Uterus (tissue), 2 donors: ENCODE results near the gene FOXK1.

Experiments
- POLR2A ChIP-seq, 2 donors: fragments of 450-650 bp; IDR thresholded peaks; one replicate each; pipeline ENCODE4 v1.6.1; 2016; ENCODE audit warnings: antibody characterized with exemption in 2 of 2, mild to moderate bottlenecking in 1 of 2, moderate library complexity in 1 of 2
- TF ChIP-seq, protein P1 (sequence below), 4 experiments: fragments of 200-600 bp in 2 of 4; fragments of 450-650 bp in 2 of 4; sonication (generic) in 2 of 4; IDR thresholded peaks; one replicate each; pipeline ENCODE4 v1.5.1; 2016 to 2019; ENCODE audit warnings: antibody characterized with exemption in 4 of 4, mild to moderate bottlenecking in 2 of 4, moderate library complexity in 1 of 4

GRCh38 chr7:4771737-4772136 is 89.6 kb downstream of the FOXK1 start:
- TF ChIP-seq, protein P1, sequence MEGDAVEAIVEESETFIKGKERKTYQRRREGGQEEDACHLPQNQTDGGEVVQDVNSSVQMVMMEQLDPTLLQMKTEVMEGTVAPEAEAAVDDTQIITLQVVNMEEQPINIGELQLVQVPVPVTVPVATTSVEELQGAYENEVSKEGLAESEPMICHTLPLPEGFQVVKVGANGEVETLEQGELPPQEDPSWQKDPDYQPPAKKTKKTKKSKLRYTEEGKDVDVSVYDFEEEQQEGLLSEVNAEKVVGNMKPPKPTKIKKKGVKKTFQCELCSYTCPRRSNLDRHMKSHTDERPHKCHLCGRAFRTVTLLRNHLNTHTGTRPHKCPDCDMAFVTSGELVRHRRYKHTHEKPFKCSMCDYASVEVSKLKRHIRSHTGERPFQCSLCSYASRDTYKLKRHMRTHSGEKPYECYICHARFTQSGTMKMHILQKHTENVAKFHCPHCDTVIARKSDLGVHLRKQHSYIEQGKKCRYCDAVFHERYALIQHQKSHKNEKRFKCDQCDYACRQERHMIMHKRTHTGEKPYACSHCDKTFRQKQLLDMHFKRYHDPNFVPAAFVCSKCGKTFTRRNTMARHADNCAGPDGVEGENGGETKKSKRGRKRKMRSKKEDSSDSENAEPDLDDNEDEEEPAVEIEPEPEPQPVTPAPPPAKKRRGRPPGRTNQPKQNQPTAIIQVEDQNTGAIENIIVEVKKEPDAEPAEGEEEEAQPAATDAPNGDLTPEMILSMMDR (IDR thresholded peaks at IDR 0.05) = no peak
- no peak for TF ChIP-seq POLR2A (IDR thresholded peaks at IDR 0.05)
